Measurements from ENCODE around the gene CREG1.

Gene CREG1

GRCh38 chr1:167520711-167521206 lies 32.8 kb downstream of the CREG1 start:
- Histone ChIP-seq H3K4me3 (replicated peaks; ENCODE audit: insufficient read depth, low read length) (no peak overlapping the region), H3K27ac (replicated peaks) (no peak overlapping the region), H3K27me3 (ENCODE audit: insufficient read depth, poor library complexity, severe bottlenecking) (no peaks in the 10 kb centered on the region)
- no peak for DNase-seq (ENCODE audit: low read depth in 1 of 2, low spot score in 1 of 2)
- TF ChIP-seq POLR2AphosphoS5 (IDR thresholded peaks at IDR 0.05; ENCODE audit: low read depth) (no peak), SPI1 (IDR thresholded peaks at IDR 0.05; ENCODE audit: borderline replicate concordance, low read depth) (no peak), CTCF (IDR thresholded peaks at IDR 0.05; ENCODE audit: insufficient read depth, low read length) (no peak)

GRCh38 chr1:167518331-167518700 lies 35.2 kb downstream of the CREG1 start, which contains the start of gene CD247:
Gene CD247 (minus strand): TSS chr1:167518529. CDS start chr1:167518465, 64 bp downstream.
- Histone ChIP-seq H3K4me3 (replicated peaks; ENCODE audit: insufficient read depth, low read length) (no peak within 1 kb of the TSS), H3K27ac (replicated peaks) (no peak within 1 kb of the TSS), H3K27me3 (ENCODE audit: insufficient read depth, poor library complexity, severe bottlenecking) (no peaks in the 10 kb centered on the region)
- TF ChIP-seq REST (IDR thresholded peaks at IDR 0.05; ENCODE audit: insufficient replicate concordance, low read depth), result no peak
- no peak for TF ChIP-seq POLR2AphosphoS5 (IDR thresholded peaks at IDR 0.05; ENCODE audit: low read depth)
- TF ChIP-seq CTCF (IDR thresholded peaks at IDR 0.05; ENCODE audit: insufficient read depth, low read length), result no peak
- no peak for TF ChIP-seq GABPA (IDR thresholded peaks at IDR 0.05; ENCODE audit: low read depth)
- no peak for DNase-seq (ENCODE audit: low read depth in 1 of 2, low spot score in 1 of 2)

GRCh38 chr1:167517535-167518330 lies 35.8 kb downstream of the CREG1 start:
- TF ChIP-seq CTCF (IDR thresholded peaks at IDR 0.05; ENCODE audit: insufficient read depth, low read length), result no peak
- TF ChIP-seq REST (IDR thresholded peaks at IDR 0.05; ENCODE audit: insufficient replicate concordance, low read depth), result no peak
- no peak for TF ChIP-seq GABPA (IDR thresholded peaks at IDR 0.05; ENCODE audit: low read depth)
- TF ChIP-seq SPI1 (IDR thresholded peaks at IDR 0.05; ENCODE audit: borderline replicate concordance, low read depth), result no peak
- no peak for TF ChIP-seq POLR2AphosphoS5 (IDR thresholded peaks at IDR 0.05; ENCODE audit: low read depth)
- DNase-seq (ENCODE audit: low read depth in 1 of 2, low spot score in 1 of 2), result no peak
- H3K27ac ChIP-seq (replicated peaks), result no peak overlapping the region

More at GRCh38 chr1:167517535-167518330, 35.8 kb downstream of the CREG1 start:
- H3K4me3 ChIP-seq (replicated peaks; ENCODE audit: insufficient read depth, low read length), result no peak overlapping the region
- H3K27me3 ChIP-seq (ENCODE audit: insufficient read depth, poor library complexity, severe bottlenecking), result no peaks in the 10 kb centered on the region
